CD4-positive, alpha-beta memory T cell (primary cell): ENCODE results near the gene LTB4R2. TPM values are rescaled to one million over a fixed set of nuclear protein-coding genes. Genes with fewer than 3 reads are reported as not detected.
"Not testable (repeated sequence)": the region's sequence is repeated elsewhere in the genome, so short reads cannot be mapped to it uniquely, and the experiment has no call there.

Experiments
- CTCF ChIA-PET: fragments of 350-600 bp; sonication (Branson Sonifier 250); formaldehyde crosslinking; loops from one replicate; lab custom pipeline; 2021; ENCODE audit warnings: inconsistent platforms; ENCODE audit not compliant: partially characterized antibody; lab: Charles Lee
- POLR2A ChIA-PET: fragments of 350-600 bp; sonication (Branson Sonifier 250); formaldehyde crosslinking; loops from one replicate; lab custom pipeline; 2021; ENCODE audit not compliant: partially characterized antibody; lab: Charles Lee
- DNase-seq, 5 donors: peaks; one replicate each; pipeline versions ENCODE4 v3.0.0 to v3.0.0-alpha.2; 2020 to 2022; ENCODE audit warnings: mixed read lengths in 1 of 5
- H3K27ac ChIP-seq: one replicate; pipeline ENCODE4 v1.7.0; 2013; ENCODE audit warnings: low read depth, low read length
- H3K27me3 ChIP-seq: 2 replicates; pipeline ENCODE4 v1.7.0; 2013; ENCODE audit warnings: mild to moderate bottlenecking, low read length, moderate library complexity; ENCODE audit not compliant: insufficient read depth
- H3K36me3 ChIP-seq: 2 replicates; pipeline ENCODE4 v1.7.0; 2013; ENCODE audit warnings: mild to moderate bottlenecking, low read length, moderate library complexity; ENCODE audit not compliant: insufficient read depth
- H3K4me1 ChIP-seq: 2 replicates; pipeline ENCODE4 v1.7.0; 2013; ENCODE audit warnings: mild to moderate bottlenecking, low read length, moderate library complexity; ENCODE audit not compliant: insufficient read depth
- H3K4me3 ChIP-seq, 2 donors: one replicate each; pipeline ENCODE4 v1.7.0; 2013; ENCODE audit warnings: low read length in 2 of 2, mild to moderate bottlenecking in 1 of 2
- H3K9me3 ChIP-seq, 2 donors: one replicate each; pipeline ENCODE4 v1.7.0; 2013; ENCODE audit warnings: low read length in 2 of 2, control low read depth in 1 of 2; ENCODE audit not compliant: control insufficient read depth in 1 of 2
- H3K27ac Mint-ChIP-seq, 7 donors: one replicate each; pipeline ENCODE4 v1.8.0; 2020 to 2021; ENCODE audit warnings: mixed read lengths in 7 of 7, mild to moderate bottlenecking in 6 of 7, inconsistent platforms in 3 of 7, moderate library complexity in 3 of 7
- H3K27me3 Mint-ChIP-seq, 2 donors: one replicate each; pipeline ENCODE4 v1.8.0; 2020 to 2021; ENCODE audit warnings: mixed read lengths in 2 of 2
- H3K36me3 Mint-ChIP-seq, 2 donors: one replicate each; pipeline ENCODE4 v1.8.0; 2020 to 2021; ENCODE audit warnings: mixed read lengths in 2 of 2, inconsistent platforms in 1 of 2, mild to moderate bottlenecking in 1 of 2
- H3K4me1 Mint-ChIP-seq, 4 donors: one replicate each; pipeline ENCODE4 v1.8.0; 2020 to 2021; ENCODE audit warnings: mixed read lengths in 4 of 4, mild to moderate bottlenecking in 1 of 4
- H3K4me3 Mint-ChIP-seq, 8 donors: one replicate each; pipeline ENCODE4 v1.8.0; 2020 to 2021; ENCODE audit warnings: mixed read lengths in 8 of 8, mild to moderate bottlenecking in 7 of 8, moderate library complexity in 6 of 8, inconsistent platforms in 3 of 8
- H3K9me3 Mint-ChIP-seq, 8 donors: one replicate each; pipeline ENCODE4 v1.8.0; 2020 to 2021; ENCODE audit warnings: mixed read lengths in 8 of 8, mild to moderate bottlenecking in 5 of 8, inconsistent platforms in 3 of 8, moderate library complexity in 1 of 8
- intact Hi-C: fragments of 100-400 bp; cut with micrococcal nuclease; formaldehyde crosslinking; loops from one replicate; pipeline ENCODE4 v1.15.1; 2023
- polyA plus RNA-seq, 2 donors: library from polyadenylated mRNA; unstranded; fragments of 300-500 nt; fragmentation: Illumina TruSeq; gene quantifications; one replicate each; pipeline ENCODE4 v1.2.3, GENCODE V29; 2021
- total RNA-seq, 2 experiments: library from RNA; stranded (reverse); gene quantifications; one replicate each; pipeline ENCODE4 v1.2.3, GENCODE V29; 2021

LTB4R2 gene
- total and polyA plus RNA-seq, 4 experiments from 2014 or later: 2.3 to 18.8 (median 10.6) TPM

- H3K27me3 Mint-ChIP-seq: peaks cover 34 to 36% of the 10 kb centered on the region in 2 donors
- Histone ChIP-seq H3K9me3 (no peaks in the 10 kb centered on the region), H3K27me3 (peaks cover 8% of the 10 kb centered on the region), H3K27ac (no peak overlapping the region), H3K4me3 (no peak overlapping the region), H3K36me3 (no peaks in the 10 kb centered on the region), H3K4me1 (no peaks in the 10 kb centered on the region)
- CTCF ChIA-PET: interaction anchor here (1.3 kb wide), 1 partner anchor 77 kb away, joined by 3 read pairs; no protein-coding TSS in a partner anchor
- no peak for DNase-seq
- intact Hi-C loops: no loop called here
- H3K36me3 Mint-ChIP-seq: no peaks in the 10 kb centered on the region
- POLR2A ChIA-PET: interaction anchor here (0.6 kb wide), 1 partner anchor 76 kb away, joined by 3 read pairs; the partner anchor contains the start of genes CBLN3 and KHNYN
- no peaks in the 10 kb centered on the region for H3K9me3 Mint-ChIP-seq
- H3K4me1 Mint-ChIP-seq: no peaks in the 10 kb centered on the region
- H3K27ac Mint-ChIP-seq: no peak overlapping the region
- H3K4me3 Mint-ChIP-seq: no peak overlapping the region
Observed at GRCh38 chr14:24353559-24354481, 43.9 kb downstream of the LTB4R2 start.

- POLR2A ChIA-PET, H3K4me3 ChIP-seq, H3K9me3 Mint-ChIP-seq, H3K4me3 Mint-ChIP-seq, DNase-seq, H3K4me1 Mint-ChIP-seq, H3K9me3 ChIP-seq, H3K4me1 ChIP-seq, H3K27ac ChIP-seq, intact Hi-C loops, H3K27me3 ChIP-seq, H3K27ac Mint-ChIP-seq, H3K36me3 Mint-ChIP-seq, H3K36me3 ChIP-seq: not testable (repeated sequence)
- CTCF ChIA-PET: interaction anchor here (0.7 kb wide), 1 partner anchor 121 kb away, joined by 3 read pairs; no protein-coding TSS in a partner anchor
- peaks cover 33 to 34% of the 10 kb centered on the region in 2 donors for H3K27me3 Mint-ChIP-seq
Observed at GRCh38 chr14:24354482-24354825, 44.5 kb downstream of the LTB4R2 start.

GRCh38 chr14:24355009-24355408 is 45.1 kb downstream of the LTB4R2 start:
- POLR2A ChIA-PET: no interaction called here
- no peaks in the 10 kb centered on the region for H3K4me1 Mint-ChIP-seq
- peaks cover 0 to 6% (median 2%) of the 10 kb centered on the region in 8 donors for H3K9me3 Mint-ChIP-seq
- H3K27me3 ChIP-seq: peaks cover 8% of the 10 kb centered on the region
- H3K27me3 Mint-ChIP-seq: peaks cover 29% of the 10 kb centered on the region in 2 donors
- no peaks in the 10 kb centered on the region for H3K9me3 ChIP-seq
- no peak overlapping the region for H3K4me3 Mint-ChIP-seq
- no peaks in the 10 kb centered on the region for H3K36me3 ChIP-seq
- no peak overlapping the region for H3K4me3 ChIP-seq
- no peak overlapping the region for H3K27ac Mint-ChIP-seq
- no peaks in the 10 kb centered on the region for H3K36me3 Mint-ChIP-seq
- intact Hi-C loops: no loop called here
- H3K4me1 ChIP-seq: no peaks in the 10 kb centered on the region
- DNase-seq: no peak
- H3K27ac ChIP-seq: no peak overlapping the region
- CTCF ChIA-PET: interaction anchor here (0.7 kb wide), 1 partner anchor 120 kb away, joined by 3 read pairs; no protein-coding TSS in a partner anchor

GRCh38 chr14:24356208-24356607 is 46.3 kb downstream of the LTB4R2 start:
- Histone ChIP-seq H3K36me3 (no peaks in the 10 kb centered on the region), H3K9me3 (no peaks in the 10 kb centered on the region), H3K27me3 (peaks cover 7% of the 10 kb centered on the region), H3K27ac (no peak overlapping the region), H3K4me3 (no peak overlapping the region), H3K4me1 (no peaks in the 10 kb centered on the region)
- CTCF ChIA-PET: interaction anchor here (1.0 kb wide), 1 partner anchor 75 kb away, joined by 3 read pairs; no protein-coding TSS in a partner anchor
- no peak overlapping the region for H3K4me3 Mint-ChIP-seq
- H3K9me3 Mint-ChIP-seq: peaks cover 0 to 15% (median 5%) of the 10 kb centered on the region in 8 donors
- intact Hi-C loops: no loop called here
- DNase-seq: no peak
- peaks cover 23 to 30% of the 10 kb centered on the region in 2 donors for H3K27me3 Mint-ChIP-seq
- H3K27ac Mint-ChIP-seq: no peak overlapping the region
- H3K36me3 Mint-ChIP-seq: peaks cover 3 to 5% of the 10 kb centered on the region in 2 donors
- no peaks in the 10 kb centered on the region for H3K4me1 Mint-ChIP-seq
- POLR2A ChIA-PET: no interaction called here

- no peak for DNase-seq
- Histone ChIP-seq H3K9me3 (no peaks in the 10 kb centered on the region), H3K36me3 (no peaks in the 10 kb centered on the region), H3K4me3 (no peak overlapping the region), H3K4me1 (peaks cover 4% of the 10 kb centered on the region), H3K27ac (no peak overlapping the region), H3K27me3 (peaks cover 10% of the 10 kb centered on the region)
- ChIA-PET CTCF (interaction anchor here (2.9 to 3.4 kb wide), 2 partner anchors 27 to 71 kb away, joined by 11 to 14 read pairs; no protein-coding TSS in a partner anchor), POLR2A (interaction anchor here (1.2 kb wide), 1 partner anchor 70 kb away, joined by 3 read pairs; the partner anchor contains the start of gene KHNYN)
- Mint-ChIP-seq H3K27ac (no peak overlapping the region), H3K4me3 (no peak overlapping the region), H3K9me3 (peaks cover 0 to 15% (median 5%) of the 10 kb centered on the region in 8 donors), H3K27me3 (peaks cover 12 to 27% of the 10 kb centered on the region in 2 donors), H3K4me1 (peaks cover 0 to 3% (median 1%) of the 10 kb centered on the region in 4 donors), H3K36me3 (peaks cover 3 to 5% of the 10 kb centered on the region in 2 donors)
- intact Hi-C loops: loop anchor here (10.0 kb wide), 1 partner anchor 315 kb away; no protein-coding TSS in a partner anchor
Observed at GRCh38 chr14:24360281-24360680, 50.3 kb downstream of the LTB4R2 start.

GRCh38 chr14:24361326-24361725 is 51.4 kb downstream of the LTB4R2 start:
- Histone ChIP-seq H3K27ac (no peak overlapping the region), H3K9me3 (no peaks in the 10 kb centered on the region), H3K4me1 (peaks cover 14% of the 10 kb centered on the region), H3K27me3 (peaks cover 17% of the 10 kb centered on the region), H3K36me3 (no peaks in the 10 kb centered on the region), H3K4me3 (no peak overlapping the region)
- H3K36me3 Mint-ChIP-seq: peaks cover 3 to 5% of the 10 kb centered on the region in 2 donors
- H3K27me3 Mint-ChIP-seq: peaks cover 20 to 35% of the 10 kb centered on the region in 2 donors
- CTCF ChIA-PET: interaction anchor here (1.0 to 2.9 kb wide), 4 partner anchors 28 to 75 kb away, joined by 4 to 14 read pairs (median 8); no protein-coding TSS in a partner anchor
- POLR2A ChIA-PET: interaction anchor here (1.0 to 1.4 kb wide), 2 partner anchors 21 to 66 kb away, joined by 3 to 4 read pairs; partner anchors contain the start of gene RIPK3
- H3K4me1 Mint-ChIP-seq: peaks cover 8 to 12% (median 10%) of the 10 kb centered on the region in 4 donors
- H3K9me3 Mint-ChIP-seq: peaks cover 0 to 15% (median 5%) of the 10 kb centered on the region in 8 donors
- intact Hi-C loops: loop anchor here (10.0 kb wide), 1 partner anchor 313 kb away; no protein-coding TSS in a partner anchor
- H3K4me3 Mint-ChIP-seq: no peak overlapping the region
- no peak overlapping the region for H3K27ac Mint-ChIP-seq
- no peak for DNase-seq
